Activated CD8-positive, alpha-beta memory T cell treated with anti-CD3 and anti-CD28 coated beads, Interleukin-2, amount 50 U/mL, for 48 hours (primary cell): ENCODE results near the gene SLC2A5.
"Not testable (repeated sequence)": the region's sequence is repeated elsewhere in the genome, so short reads cannot be mapped to it uniquely, and the experiment has no call there.

Experiments
- DNase-seq: peaks from one replicate; pipeline ENCODE4 v3.0.0-alpha.2; 2020

SLC2A5 gene

DNA sequence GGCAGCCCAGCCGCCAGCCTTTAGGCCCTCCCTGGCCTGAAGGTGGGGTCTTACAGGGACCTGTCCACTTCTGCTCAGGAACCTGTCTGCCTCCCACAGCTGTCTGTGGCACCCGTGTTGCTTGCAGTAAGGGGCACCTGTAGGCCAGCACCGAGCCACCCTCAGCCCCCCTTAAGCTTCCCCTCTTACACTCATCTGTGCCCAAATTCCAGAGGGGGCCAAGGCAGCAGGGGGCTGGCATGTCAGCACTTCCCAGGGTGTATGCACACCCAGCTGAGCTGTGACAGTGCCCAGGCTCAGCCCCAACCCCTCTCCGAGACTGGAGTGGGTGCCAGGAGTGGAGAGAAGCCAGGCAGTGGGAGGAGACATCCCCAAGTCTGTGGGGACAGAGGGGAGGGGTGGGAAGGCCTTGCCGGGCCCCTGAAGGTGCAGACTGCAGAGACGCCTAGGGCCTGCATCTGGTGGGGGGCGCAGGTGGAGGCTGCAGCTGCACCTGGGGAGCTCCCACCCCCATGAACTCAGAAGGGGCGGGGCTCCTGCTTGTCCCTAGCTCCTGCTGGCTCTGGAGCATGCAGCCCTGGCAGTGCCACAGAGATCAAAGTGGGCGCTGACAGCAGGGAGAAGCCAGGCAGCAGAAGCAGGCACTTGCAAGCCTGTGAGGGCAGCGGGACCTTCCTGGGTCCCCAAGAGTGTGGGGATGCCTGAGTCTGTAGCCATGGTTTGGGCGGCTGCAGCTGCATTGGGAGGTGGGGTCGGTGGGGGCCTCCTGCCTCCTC lies 37.8 kb downstream of the SLC2A5 start:
- DNase-seq = no peak

DNA sequence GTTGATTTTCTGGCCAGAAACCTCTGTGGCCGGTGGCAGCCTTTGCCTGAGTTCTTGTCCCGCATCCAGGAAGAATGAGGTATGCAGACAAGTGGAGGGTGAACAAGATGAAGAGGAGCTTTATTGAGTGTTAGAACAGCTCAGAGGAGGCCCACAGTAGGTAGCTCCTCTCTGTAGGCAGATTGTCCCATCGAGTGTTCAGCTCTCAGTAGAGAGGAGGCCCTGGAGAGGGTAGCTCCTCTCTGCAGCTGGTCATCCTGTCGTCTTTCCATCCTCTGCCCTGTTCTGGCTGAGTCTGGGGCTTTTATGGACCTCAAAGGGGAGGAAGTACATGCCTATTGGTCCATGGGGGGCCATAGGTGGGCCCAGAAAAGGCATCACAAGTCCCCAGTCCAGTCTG lies 38.4 kb downstream of the SLC2A5 start:
- not testable (repeated sequence) for DNase-seq

DNA sequence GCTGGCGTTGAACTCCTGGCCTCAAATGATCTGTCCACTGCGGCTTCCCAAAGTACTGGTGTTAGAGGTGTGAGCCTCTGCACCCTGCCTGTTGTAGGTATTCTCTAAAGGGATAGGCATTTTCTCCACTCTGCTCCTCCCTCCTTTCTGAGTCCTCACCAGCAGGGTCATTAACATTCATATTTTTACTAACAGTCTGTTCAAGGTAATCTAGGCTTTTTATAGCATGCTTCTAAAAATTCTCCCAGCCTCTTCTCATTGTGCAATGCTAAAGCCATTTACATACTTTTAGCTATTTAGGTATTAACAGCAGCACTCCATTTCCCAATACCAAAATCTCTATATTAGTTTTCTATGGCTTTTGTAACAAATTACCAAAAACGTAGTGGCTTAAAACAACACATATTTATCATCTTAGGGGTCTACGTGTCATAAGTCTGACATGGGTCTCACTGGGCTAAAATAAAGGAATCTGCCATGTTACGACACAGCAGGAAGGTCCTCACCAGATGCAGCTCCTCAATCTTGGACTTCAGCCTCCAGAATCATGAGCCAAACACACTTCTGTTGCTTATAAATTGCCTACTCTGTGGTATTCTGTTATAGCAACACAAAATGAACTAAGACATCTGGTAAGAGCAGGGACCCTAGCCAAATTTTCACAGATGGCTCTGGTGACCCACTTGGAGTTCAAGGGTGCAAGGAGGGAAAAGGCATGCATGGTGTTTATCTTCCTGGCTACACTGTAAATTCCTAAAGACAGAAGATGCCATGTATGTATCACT lies 40.3 kb downstream of the SLC2A5 start:
- no peak for DNase-seq

DNA sequence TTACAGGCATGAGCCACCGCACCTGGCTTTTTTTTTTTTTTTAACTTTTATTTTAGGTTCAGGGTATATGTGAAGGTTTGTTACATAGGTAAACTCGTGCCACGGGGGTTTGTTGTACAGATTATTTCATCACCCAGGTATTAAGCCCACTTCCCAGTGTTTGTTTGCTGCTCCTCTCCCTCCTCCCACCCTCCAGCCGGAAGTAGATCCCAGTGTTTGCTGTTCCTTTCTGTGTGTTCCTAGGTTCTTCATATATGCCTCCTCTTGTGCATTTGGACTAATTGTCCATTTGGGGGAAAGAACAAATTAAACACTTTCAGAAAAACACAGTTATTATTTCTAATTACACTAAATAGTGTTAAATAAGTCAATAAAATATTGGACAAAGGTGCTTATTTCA lies 42.1 kb downstream of the SLC2A5 start:
- DNase-seq = no peak

DNA sequence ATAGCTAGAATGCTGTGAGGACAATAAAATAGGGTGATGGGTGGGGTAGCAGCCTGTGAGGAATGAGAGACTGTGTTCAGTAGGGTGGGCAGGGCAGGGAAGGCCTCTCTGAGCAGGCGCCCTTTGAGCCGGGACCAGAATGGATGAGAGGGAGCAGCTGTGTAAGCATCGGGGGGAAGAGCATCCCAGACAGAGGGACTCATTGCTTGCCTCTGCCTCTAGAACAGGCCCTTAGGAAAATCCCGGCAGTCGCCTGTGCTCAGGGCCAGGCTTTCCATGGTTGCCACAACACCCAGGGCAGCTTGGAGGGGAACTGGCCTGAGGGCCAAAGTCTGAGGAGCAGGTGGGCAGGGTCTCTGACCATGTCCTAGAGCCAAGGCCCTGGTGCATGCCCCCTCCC lies 44.0 kb downstream of the SLC2A5 start:
- no peak for DNase-seq

DNA sequence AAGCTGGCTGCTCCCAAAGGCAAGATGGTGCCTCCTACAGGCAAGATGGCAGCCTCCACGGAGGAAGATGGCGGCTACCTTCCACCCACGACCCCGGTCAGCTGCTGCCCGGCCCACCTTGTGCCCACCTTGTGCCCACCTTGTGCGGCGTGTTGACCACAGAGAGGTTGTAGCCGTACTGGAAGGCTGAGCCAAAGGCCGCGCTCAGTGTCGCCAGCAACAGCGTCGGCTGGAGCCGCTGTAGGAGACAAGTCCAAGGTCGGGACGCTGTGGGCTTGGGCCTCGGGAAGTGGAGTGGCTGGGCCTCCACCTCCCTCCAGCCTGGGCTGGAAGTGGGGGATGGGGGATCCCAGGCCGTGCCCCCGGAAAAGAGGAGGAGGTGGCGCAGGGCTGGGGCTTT lies 44.6 kb downstream of the SLC2A5 start:
- DNase-seq = no peak

DNA sequence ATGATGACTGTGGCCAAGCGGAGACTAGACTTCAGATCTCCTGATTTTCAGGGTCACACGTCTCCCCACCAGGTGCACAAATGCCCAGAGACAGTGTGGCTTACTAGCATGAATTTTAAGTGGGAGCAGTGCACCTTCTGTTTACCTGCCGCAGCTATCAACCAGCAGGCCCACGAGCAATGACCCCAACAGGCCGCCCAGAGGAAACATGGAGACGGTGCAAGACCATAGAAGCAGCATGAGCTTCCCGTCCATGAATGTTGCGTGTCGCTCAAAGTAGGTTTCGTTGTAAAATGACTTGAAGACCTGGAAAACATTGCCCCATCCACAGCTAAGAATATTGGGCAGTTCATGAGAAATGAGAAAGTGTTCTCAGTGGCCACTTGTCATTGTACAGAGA lies 46.7 kb downstream of the SLC2A5 start:
- DNase-seq = no peak

DNA sequence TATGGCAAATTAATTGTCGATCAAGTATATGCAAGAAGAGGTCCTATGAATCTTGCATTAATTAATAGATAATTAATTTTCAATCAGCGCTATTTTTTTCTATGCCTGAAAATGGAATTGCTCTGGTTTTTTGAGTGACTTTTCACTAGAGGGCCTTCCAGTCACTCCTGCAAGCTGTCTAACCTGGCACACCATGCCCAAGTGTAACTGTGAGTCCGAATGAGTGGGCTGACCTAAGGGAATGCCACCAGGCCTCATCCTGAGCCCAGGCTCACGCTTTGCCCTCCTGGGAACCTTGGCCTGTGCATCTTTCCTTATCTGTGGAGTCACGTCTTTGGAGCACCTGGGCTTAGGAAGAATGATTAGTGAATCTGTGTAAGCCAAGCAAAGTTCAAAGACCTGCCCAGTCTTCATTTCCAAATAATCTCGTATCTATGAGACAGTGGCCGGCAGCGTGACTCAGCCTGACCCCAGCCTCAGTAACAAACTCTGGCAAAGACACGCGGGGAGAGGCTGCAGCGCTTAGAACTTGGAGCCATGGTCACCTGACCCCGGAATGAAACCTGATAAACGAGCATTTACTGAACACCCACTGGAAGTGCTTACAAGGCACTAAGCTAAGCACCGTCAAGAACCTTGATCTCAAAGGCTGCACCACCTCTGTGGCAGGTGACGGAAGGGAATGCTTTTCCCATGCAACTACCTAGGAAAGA lies 47.3 kb downstream of the SLC2A5 start:
- DNase-seq = not testable (repeated sequence)

DNA sequence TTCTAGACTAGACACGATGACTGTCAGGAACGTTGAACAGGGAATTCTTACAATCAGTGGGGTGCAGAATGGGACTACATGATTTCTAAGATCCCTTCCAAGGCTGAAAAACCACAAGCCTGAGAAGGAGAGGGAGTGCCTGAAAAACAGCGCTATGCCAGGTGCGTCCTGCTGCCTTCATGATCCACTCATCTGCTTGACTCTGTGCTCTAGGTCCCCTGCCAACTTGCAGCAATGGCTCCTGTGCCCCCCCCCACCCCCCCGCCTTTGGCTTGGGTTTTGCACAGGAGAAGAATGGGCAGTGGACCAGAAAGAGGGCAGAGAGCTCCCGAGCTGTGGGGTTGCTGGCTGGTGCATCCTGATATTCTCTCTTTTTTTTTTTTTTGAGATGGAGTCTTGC lies 49.1 kb downstream of the SLC2A5 start:
- no peak for DNase-seq

DNA sequence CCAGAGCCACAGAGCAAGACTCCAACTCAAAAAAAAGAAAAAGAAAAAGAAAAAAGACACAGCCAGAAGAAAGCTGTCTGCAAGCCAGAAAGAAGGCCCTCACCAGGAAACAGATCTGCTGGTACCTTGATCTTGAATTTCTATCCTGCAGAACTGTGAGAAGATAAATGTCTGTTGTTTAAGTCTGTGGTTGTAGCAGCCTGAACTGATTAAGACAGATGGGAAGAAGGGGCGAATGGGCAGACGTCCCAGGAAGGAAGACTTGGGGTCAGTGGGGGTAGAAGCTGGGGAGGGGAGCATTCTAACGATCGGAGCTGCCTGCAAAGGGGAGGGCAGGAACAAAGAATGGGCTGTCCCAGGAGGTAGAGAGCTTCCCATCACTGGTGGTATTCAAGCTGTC lies 49.5 kb downstream of the SLC2A5 start:
- no peak for DNase-seq

DNA sequence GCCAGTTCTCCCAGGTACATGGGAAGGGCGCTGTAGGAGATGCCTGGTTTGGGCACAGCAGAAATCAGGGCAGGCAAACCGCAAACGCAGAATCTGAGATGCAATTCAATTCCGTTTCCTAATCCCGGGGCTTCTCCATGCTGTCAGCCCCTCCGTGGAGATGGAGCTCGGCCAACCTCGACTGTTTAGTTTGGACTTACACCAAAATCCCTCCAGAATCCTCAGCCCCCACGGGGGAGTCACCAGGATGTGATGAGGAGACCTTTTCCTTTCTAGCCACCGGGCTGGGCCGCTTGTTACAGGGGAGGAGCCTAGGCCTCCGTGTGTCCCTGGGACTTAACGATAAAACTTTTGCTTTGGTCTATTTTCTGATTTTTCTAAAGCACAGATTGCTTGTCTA lies 51.1 kb downstream of the SLC2A5 start:
- no peak for DNase-seq

DNA sequence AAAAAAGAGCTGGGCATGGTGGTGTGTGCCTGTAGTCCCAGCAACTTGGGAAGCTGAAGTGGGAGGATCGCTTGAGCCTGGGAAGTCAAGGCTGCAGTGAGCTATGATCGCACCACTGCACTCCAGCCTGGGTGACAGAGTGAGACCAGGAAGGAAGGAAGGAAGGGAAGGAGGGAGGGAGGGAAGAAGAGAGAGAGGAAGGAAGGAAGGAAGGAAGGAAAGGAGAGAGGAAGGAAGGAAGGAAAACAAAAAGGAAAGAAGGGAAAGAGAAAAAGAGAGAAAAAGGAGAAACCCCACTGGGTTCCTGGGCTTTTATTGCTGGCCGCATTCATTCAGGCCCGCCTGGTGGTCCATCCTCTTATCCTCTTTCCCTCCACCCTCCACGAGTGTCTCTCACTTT lies 53.0 kb downstream of the SLC2A5 start:
- no peak for DNase-seq

DNA sequence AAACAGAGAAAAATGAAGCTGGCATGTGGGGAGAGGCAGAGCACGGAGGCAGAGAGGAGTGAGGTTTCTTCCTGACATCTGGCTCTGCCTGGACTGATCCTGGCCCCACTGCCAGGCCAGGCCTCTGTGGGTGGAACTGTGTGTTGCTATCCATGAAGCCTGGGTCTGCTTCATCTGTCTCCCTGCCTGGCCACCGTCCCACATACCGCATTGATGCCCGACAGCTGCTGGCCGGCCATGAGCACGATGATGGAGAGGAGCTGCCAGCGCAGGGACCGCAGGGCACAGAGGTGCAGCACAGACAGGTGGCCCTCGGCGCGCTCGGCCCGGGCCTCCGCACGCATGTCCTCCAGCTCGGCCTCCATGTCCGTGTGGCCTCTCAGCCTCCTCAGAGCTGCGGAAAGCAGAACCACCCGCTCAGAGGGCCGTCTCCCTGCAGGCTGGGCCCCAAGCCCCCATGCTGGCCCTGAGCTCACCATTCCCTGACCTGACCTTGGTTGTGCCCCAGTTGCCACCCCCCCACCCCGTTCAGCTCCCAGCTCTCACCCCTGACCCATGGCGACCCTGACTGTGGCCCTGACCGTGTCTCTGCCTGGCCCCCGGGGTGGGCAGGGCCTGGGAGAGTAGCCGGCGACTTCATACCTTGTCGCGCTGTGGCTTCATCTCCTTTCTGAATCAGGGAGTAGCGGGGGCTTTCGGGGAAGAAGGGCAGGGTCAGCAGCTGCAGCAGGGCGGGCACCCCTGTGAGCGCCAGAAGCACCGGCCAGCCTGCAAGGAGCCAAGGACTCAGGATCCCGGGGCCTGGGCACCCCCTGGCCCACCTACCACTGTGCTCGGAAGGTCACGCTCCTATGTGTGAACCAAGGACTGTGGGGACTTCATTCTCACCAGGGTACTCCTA lies 54.7 kb downstream of the SLC2A5 start:
- DNase-seq = no peak

DNA sequence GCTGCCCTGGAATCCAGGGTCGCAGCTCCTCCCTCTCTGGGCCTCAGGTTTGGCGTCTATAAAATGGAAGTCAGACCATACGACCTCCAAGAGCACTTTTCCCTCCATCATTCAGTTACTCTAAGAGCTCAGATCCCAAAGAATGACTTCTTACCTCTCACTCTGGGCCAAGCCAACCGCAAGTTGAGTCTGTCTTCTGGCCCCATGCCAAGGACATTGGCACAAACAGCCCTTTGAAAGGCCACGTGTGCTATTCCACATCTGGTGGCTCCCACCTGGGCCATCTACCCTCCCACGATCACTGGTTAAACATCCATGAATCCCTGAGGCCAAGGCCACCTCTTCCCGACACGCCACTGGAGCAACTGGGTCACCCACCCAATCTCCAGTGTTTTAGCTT lies 55.6 kb downstream of the SLC2A5 start:
- DNase-seq = no peak

DNA sequence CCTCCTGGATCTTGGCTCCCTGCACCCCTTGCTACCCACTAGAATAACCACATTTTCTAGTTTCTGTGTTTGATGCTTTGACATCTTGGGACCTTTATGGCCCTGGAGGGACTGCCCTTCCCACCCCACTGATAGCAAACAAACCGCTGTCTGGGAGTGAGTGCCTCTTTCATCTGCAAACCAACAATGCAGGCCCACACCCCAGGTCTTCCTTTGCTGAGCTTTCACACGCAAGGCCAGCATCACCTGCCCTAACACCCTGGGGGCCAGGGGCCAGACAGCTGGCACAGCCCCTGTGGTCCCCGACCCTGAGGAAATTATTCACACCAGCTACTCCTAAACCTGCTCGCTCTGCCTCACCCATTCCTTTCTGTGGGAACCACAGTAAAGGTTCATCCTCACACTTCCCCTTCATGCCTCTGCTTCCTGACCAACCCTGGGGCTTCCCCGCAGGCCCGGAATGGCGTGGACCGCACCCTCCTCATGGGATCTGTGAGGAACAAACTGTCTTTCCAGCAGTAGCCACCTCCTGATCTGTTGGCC lies 58.6 kb downstream of the SLC2A5 start:
- DNase-seq = no peak

DNA sequence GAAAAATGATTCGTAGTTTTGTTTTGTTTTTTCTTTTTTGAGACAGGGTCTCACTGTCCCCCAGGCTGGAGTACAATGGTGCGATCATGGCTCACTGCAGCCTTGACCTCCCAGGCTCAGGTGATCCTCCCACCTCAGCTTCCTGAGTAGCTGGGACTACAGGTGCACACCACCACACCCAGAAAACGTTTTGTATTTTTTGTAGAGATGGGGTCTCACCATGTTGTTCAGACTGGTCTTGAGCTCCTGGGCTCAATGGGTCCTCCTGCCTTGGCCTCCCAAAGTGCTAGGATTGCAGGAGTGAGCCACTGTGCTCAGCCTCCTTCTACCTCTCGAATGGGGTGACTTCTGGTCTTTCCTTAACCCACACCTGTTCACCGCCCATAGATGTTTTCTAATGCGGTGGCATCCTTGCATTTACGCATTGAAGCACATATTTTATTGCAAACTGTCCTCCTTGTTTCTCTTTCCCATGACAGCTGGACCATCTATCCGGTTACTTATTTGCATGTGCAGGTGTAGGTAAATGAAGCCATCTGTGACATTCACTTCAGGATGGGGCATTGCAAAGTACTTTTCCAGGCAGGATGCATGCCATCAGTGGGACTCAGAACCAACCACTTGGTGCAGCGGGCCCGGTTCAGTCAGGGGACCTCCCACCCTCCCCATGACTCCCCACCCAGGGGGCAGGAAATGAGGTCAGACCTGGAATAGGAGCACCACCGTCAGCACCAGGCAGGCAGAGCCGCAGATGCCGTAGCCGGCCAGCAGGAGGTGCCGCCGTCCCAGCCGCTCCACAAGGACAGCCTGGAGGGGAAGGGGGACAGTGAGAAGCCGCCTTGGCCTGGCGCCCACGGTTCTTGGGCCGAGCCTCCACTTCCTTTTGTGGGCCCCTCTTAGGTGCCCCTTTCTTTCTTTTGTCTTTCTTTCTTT lies 59.7 kb downstream of the SLC2A5 start:
- peak; percentile 71 for DNase-seq

DNA sequence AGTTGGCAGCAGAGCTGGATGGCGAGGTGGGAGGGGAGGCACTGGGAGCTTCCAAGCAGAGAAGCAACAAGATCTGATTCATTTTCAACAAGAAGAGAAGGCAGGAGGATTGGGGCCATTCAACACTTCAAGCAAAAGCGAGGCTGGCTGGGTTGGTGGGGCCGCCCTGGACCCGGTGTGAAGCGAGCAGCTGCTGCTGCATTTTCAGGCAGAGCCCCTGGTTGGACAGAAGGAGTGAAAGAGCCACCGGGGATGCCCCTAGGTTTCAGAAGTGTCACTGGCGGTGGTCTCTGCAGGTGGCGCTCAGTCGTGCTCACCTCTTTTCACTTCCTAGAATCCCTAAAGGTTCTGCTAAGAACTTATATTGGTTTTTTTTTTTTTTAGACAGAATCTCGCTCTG lies 61.2 kb downstream of the SLC2A5 start:
- no peak for DNase-seq

DNA sequence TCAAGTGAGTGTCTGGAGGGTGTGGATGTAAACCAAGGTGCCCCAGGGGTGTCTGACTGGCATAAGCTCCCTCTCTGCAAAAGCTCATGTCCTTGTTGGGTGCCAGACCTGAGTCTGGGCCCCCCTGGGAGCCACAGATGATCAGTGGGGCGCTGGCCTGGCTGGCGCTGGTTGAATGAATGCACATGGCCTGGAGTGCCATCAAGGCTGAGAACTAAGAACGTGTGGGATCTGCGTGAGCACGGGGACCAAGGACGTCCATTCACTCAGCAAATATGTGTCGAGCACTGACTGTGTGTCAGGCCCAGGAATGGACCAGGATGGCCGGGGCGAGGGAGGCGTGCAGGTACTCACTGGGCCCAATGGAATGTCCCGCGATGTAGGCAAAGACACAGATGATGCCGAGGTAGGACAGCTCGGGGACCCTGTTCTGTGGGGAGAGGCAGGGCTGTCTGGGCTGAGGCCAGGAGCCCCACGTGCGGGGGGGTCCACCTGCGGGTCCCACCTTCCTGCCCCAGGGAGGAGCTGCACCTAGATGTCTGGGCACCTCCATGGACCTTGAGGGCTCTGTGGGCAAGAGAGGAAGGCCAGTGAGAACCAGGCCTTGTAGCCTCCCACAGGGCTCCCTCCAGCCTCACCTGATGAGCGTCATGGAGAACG lies 62.3 kb downstream of the SLC2A5 start:
- DNase-seq = no peak

DNA sequence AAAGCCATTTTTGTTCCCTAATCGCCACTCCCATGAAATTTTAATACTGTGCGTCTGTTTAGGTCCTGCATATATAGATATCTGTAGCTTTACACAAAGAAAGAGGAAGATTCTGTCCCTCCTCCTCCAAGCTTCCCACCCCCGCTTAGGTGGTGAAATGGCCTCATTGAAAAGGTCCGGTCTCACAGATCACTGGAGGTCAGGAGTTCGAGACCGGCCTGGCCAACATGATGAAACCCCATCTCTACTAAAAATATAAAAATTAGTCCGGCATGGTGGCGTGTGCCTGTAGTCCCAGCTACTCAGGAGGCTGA lies 64.1 kb downstream of the SLC2A5 start:
- no peak for DNase-seq

DNA sequence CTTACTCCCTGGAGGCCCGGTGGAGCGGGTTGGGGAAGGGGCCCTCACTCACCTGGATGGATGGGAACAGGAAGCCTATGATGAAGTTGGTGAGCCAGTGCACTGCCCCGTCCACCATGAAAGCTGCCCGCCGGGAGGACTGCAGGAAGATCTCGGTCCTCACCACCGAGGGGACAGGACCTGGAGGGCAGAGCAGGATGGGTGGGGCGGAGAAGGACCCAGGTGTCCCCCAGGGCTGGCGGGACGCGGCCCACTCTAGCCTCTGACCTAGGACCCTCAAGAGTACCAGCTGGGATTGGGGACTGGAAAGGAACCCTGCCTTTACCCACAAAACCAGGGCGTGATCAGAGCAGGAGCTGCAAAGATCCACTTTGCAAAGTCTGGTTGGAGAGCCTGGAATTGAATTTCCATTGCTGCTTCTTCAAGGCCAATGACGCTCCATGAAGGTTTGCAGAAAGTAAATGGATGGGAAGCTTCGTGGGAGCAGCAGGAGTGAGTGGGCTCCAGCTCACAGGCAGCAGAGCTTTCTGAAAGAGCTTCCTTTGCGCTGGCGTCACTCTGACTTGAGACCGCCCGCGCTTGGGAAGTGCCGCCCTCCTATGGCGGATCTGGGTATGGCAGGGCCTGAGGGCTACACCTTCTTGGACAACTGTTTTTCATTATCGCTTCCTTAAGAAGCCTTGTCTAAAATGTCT lies 64.6 kb downstream of the SLC2A5 start:
- peak; percentile 97 for DNase-seq
